HG03354 (cell line): Measurements from ENCODE around the gene C11orf91.
"Not testable (repeated sequence)": the region's sequence is repeated elsewhere in the genome, so short reads cannot be mapped to it uniquely, and the experiment has no call there.

Experiments
- ATAC-seq: cut with Tn5 transposase; IDR thresholded peaks from one replicate; pipeline ENCODE4 v1.9.1; 2021; ENCODE audit warnings: mild to moderate bottlenecking; ENCODE audit not compliant: unreplicated experiment, poor library complexity, severe bottlenecking

Gene C11orf91

GRCh38 chr11:33722590-33723234 is 22.1 kb upstream of the C11orf91 start:
- ATAC-seq, result peak; percentile 74

- no peak for ATAC-seq
Observed at GRCh38 chr11:33721984-33722383, 21.4 kb upstream of the C11orf91 start.

DNA sequence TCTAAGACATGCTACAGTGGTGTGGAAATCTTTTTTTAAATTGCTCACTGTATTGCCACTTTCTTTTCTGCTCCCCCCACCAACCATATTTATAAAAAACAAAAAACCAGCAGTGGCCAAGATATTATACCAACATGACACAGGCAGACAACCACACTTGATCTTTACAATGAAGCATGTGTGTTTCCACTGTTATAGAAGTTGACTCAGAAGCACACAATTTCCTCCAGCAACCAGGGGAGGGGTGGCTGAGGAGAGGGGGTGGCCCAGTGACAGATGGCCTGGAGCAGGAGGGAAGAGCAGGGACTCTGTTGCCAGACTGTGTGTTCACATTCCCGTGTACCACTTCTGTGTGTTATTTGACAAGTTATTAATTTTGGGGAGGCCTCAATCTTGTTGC is 20.8 kb upstream of the C11orf91 start:
- ATAC-seq, result no peak

GRCh38 chr11:33719587-33719986 is 19.0 kb upstream of the C11orf91 start:
- no peak for ATAC-seq

- no peak for ATAC-seq
Observed at GRCh38 chr11:33718440-33718839, 17.8 kb upstream of the C11orf91 start.

- no peak for ATAC-seq
Observed at GRCh38 chr11:33716243-33716642, 15.6 kb upstream of the C11orf91 start.

DNA sequence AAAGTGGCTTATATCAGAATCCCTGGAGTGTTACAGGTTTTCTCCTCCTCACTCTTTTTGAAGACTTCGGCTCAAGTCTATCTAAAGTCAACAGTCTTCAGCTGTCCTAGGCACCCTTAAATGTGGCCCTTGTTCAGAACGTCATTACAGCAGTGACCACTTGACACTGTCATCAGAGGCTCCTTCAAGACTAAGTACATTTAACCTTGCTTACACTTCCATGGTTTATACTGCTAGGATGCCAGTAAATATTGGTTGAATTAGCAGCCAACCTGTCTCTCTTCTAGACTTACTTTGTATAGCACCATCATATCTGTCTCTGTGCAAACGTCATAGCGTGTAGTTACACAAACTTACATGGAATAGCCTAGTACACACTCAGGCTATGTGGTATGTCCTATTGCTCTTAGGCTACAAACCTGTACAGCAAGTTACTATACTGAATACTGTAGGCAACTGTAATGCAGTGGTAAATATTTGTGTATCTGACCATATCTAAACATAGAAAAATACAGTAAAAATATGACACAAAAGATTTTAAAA is 13.3 kb upstream of the C11orf91 start:
- ATAC-seq, result no peak

DNA sequence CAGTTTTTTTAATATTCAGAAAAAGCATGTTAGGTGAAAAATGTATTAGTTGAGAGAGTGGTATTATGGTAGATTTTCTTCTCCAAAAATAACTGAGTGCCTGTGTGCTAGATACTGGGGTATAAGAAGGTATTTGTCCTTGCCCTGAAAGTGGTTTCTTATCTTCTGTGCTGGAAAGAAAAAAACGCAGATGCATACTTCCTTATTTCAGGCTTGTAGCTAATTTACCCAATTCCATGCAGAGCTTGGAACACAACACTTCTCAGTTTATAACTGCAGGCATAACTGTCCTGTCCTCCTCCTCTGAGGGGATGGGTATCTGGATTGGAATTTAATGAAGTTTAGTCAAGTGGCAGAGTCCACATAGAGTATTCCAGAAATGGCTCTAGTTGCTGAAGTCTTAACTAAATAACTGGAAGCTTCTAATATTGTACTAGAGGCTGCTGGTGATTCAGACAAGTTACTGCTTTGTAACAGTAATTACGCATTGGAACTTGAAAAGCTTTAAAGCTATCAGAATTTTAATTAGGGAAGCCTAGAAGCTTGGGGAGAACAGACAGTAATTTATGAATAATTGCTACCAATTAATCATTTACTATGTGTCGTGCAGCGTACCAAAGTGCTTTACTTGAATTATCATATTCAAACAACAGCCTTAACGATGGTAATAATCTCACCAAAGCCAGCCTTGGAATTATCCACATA is 12.7 kb upstream of the C11orf91 start:
- no peak for ATAC-seq

GRCh38 chr11:33712436-33712835 is 11.8 kb upstream of the C11orf91 start:
- no peak for ATAC-seq

DNA sequence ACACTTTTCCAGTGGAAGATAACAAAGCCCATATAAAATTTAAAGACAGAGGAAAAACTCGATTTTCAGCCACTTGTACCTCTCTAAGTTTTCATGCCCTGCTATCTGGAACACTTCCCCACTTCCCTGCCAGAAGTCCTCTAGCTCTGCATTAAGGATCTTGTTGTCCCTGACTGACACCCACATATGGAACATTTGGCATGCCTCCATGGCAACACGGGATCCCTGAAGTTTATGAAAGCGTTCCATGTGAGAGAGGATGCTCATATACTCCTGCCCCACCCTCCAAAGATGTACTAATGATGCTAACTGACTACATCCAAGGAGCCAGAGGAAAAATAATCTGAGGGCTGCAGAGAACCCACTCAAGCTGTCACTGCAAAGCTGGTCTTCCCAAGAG is 8.8 kb upstream of the C11orf91 start:
- no peak for ATAC-seq

DNA sequence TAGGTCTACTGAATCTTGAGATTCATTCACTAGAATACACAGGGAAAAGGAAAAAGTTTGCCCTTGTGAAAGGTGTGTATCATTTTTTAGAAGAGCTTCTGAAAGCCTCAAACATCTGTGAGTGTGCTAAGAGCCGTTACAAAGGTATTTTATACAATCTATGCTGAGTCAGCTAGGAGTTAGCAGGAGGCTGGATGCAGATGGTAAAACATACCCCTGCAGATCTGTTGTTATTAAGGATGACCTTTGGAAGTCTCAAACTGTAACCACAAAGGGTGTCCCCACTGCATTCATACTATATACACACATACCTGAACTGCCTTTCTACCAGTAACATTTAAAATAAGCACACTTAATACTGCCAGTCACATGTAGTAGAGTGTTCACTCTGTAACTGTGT is 8.4 kb upstream of the C11orf91 start:
- ATAC-seq, result no peak

GRCh38 chr11:33707831-33708230 is 7.2 kb upstream of the C11orf91 start:
- not testable (repeated sequence) for ATAC-seq

DNA sequence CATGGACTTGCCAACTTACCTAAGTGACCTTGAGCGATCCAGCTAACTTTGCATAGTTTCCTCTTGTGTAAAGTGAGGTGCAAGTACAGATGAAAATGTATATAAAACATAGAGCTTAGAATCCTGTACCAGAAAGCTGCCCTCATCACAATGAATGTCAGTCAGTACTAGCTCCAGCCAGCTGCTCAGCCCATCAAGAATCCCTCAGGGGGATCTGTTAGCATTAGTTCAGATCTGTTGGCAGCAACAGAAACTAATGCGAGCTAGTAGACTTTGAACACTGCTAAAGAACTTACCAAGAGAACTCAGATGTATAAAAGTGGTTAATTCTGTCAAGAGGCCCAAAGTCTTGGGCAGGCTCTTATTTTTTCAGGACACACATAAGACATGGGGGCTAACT is 6.3 kb upstream of the C11orf91 start:
- ATAC-seq, result no peak

- ATAC-seq, result no peak
Observed at GRCh38 chr11:33706546-33706945, 5.9 kb upstream of the C11orf91 start.

- no peak for ATAC-seq
Observed at GRCh38 chr11:33704240-33705002, 3.8 kb upstream of the C11orf91 start.

GRCh38 chr11:33703788-33704187 is 3.2 kb upstream of the C11orf91 start:
- no peak for ATAC-seq

GRCh38 chr11:33703234-33703633 is 2.6 kb upstream of the C11orf91 start:
- no peak for ATAC-seq

GRCh38 chr11:33701302-33702230 is 940 bp upstream of the C11orf91 start:
- no peak for ATAC-seq

DNA sequence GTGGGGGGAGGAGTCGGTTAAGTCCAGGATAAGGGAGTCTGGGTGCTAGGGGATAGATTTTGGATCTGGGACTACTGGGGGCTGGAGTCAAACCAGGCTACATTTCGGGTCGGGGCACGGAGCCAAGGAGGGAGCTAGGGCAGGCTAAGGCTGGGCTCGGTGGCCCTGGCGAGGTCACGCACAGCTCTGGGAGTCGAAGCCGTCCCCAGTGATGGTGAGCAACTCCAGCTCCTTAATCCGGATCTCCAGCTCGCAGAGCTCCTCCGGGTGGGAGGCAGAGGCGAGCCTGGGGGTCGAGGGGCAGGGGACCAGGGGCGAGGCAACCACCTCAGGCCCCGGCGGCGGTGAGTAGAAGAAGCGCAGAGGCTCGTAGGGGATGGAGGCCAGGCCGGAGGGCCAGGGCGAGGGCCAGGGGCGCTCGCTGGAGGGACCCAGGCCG is 544 bp downstream of the C11orf91 start:
- ATAC-seq, result no peak
